Measurements from ENCODE around the gene ZNF559. TPM values are rescaled to one million over a fixed set of nuclear protein-coding genes. Genes with fewer than 3 reads are reported as not detected.

ZNF559 gene
- total and polyA plus RNA-seq, 8 donors: 3.2 to 19.4 (median 6.8) TPM

DNA sequence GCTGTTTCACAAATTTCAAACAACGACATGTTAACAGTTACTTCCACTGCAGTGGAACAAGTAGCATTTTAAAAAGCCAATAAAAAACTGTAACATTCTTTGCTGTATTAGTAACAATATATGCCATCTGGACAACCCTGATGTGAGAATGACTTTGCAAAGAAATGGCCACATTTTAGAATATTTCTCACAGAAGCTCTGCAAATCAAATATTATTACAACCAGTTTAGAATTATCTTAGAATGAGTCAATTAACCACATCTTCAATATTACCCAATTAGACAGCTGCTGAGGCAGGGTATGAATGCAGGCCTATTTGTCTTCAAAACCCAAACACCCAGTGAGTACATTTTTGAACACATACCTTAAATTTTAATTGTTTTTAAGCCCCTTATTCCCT is 17.5 kb upstream of the ZNF559 start:
- no peak for DNase-seq
- intact Hi-C loops (cut with DNase I): no loop called here
- FAIRE-seq: no peak
- WGBS, 2 donors: 96 to 97% methylated on average over 1 of the region's 1 CpG
- Histone ChIP-seq H3K27ac (no peak overlapping the region), H3K9me3 (no peaks in the 10 kb centered on the region), H3K27me3 (no peaks in the 10 kb centered on the region), H3K4me1 (peaks cover 4 to 11% (median 6%) of the 10 kb centered on the region in 3 donors), H3K4me3 (no peak overlapping the region), H3K36me3 (peaks cover 0 to 17% (median 9%) of the 10 kb centered on the region in 3 donors)
- ATAC-seq: no peak
- TF ChIP-seq, protein P1, sequence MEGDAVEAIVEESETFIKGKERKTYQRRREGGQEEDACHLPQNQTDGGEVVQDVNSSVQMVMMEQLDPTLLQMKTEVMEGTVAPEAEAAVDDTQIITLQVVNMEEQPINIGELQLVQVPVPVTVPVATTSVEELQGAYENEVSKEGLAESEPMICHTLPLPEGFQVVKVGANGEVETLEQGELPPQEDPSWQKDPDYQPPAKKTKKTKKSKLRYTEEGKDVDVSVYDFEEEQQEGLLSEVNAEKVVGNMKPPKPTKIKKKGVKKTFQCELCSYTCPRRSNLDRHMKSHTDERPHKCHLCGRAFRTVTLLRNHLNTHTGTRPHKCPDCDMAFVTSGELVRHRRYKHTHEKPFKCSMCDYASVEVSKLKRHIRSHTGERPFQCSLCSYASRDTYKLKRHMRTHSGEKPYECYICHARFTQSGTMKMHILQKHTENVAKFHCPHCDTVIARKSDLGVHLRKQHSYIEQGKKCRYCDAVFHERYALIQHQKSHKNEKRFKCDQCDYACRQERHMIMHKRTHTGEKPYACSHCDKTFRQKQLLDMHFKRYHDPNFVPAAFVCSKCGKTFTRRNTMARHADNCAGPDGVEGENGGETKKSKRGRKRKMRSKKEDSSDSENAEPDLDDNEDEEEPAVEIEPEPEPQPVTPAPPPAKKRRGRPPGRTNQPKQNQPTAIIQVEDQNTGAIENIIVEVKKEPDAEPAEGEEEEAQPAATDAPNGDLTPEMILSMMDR (IDR thresholded peaks at IDR 0.05): no peak

DNA sequence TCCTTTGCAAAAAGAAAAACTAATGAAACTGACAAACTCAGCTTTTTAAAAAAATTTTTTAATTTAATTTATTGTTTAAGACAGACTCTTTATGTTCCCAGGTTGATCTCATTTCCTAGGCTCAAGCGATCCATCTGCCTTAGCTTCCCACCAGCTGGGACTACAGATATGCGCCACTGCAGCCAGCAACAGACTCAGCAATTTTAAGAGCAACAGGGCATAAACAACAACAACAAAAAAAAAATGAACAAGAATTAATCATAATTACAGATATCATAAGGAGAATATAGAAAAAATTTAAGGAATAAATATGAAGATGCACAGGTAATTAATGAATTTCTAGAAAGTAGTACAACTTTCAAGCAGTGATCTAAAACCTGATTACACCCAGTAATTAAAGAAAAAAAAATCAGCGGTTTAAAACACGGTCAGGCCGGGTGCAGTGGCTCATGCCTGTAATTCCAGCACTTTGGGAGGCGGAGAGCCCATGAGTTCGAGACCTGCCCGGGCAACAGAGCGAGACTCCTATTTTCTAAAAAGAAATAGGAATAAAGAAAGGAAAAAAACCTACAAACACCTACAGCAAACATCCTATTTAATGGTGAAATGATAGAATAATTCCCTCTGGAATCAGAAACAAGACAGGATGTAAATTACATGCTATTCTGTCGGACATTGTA is 15.7 kb upstream of the ZNF559 start:
- intact Hi-C loops (cut with DNase I): no loop called here
- H3K36me3 ChIP-seq: peaks cover 0 to 8% (median 5%) of the 10 kb centered on the region in 3 donors
- ATAC-seq (no peak), DNase-seq (no peak), FAIRE-seq (no peak)
- H3K9me3 ChIP-seq: no peaks in the 10 kb centered on the region
- peaks cover 4 to 11% (median 6%) of the 10 kb centered on the region in 3 donors for H3K4me1 ChIP-seq
- TF ChIP-seq, protein P1 (IDR thresholded peaks at IDR 0.05): no peak
- WGBS, 2 donors: 76 to 77% methylated on average over 10 of the region's 10 CpGs
- no peak overlapping the region for H3K27ac ChIP-seq
- no peaks in the 10 kb centered on the region for H3K27me3 ChIP-seq
- peak overlapping the region in 1 of 4 donors; percentile 90 for H3K4me3 ChIP-seq

DNA sequence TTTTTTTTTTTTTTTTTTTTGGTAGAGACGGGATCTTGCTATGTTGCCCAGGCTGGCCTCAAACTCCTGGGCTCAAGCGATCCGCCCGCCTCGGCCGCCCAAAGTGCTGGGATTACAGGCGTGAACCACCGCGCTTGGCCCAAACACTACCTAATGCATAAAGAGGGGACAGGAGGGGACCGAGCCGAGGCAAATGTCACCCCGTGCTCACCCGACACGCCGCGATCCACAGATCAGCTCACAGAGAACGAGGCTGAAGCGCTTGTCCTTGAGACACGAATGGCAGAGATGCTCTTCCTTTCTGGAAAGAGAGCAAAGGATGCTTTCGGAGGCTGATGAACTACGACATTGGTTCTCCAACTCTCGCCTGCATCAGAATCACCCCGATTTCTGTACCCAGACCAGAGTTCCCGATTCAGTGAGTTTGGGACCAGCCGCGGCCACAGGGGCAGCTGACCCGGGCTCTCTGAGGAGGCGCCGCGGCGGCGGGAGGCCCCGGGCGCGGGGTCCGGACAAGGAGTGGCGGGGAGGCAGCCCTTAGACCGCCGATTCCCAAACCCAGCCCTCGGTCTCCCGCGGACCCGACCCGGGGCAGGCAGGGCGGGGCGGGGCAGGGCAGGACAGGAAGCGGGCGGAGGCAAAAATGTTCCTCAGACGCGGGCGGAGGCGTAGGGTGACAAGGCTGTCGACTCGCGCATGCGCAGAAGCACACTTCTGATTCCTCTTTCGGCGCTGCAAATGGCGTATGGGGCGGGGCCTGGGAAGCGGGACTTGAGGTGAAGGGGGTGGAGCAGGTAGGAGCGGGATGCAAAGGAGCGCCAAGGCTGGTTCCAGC is 14.6 kb upstream of the ZNF559 start, which contains the start of gene ZNF699:
ZNF699 (minus strand) TSS at position 700 of the 835 bp plus-strand sequence. CDS start 4,719 bp downstream, outside the sequence.
- WGBS, 2 donors: 1% methylated on average over 54 to 63 of the region's 63 CpGs

DNA sequence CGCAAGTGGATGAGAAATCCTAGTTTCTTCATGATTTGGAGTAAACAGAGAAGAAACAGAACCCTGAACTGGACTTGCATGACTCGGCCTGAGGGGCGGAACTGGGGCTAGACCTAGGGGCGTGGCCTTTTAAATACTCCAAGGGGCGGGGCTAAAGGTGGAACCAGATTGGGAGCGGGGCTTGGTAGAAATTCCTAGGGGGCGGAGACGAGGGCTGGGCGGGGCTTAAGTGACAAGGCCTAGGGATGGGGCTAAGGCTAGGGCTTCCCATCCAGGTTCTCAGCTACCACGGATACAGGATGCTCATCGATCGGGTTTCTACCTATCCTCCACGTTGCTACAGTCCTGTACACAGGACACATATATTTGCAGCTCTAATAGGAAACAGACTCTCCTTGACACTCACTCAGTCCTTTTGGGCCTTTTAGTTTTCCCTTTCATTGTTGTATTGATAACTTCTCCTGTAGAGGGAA is 14.0 kb upstream of the ZNF559 start:
- ATAC-seq (peak; percentile 68 to 89 (median 82)), FAIRE-seq (no peak), DNase-seq (peak in 3 of 6 donors; percentile 72 to 87 (median 85))
- WGBS, 2 donors: 7% methylated on average over 13 of the region's 13 CpGs
- Histone ChIP-seq H3K36me3 (peaks cover 0 to under 1% (median 0%) of the 10 kb centered on the region in 3 donors), H3K9me3 (no peaks in the 10 kb centered on the region), H3K27ac (peak overlapping the region; percentile 84 to 90 (median 84)), H3K4me3 (peak overlapping the region; percentile 65 to 90 (median 72)), H3K27me3 (no peaks in the 10 kb centered on the region), H3K4me1 (peaks cover 4 to 11% (median 6%) of the 10 kb centered on the region in 3 donors)
- TF ChIP-seq, protein P1 (IDR thresholded peaks at IDR 0.05): no peak
- intact Hi-C loops (cut with DNase I): no loop called here

More for the DNA sequence above, 14.6 kb upstream of the ZNF559 start, which contains the start of gene ZNF699:
- intact Hi-C loops (cut with DNase I): no loop called here
- DNase-seq (peak; percentile 94 to 99 (median 97)), FAIRE-seq (no peak), ATAC-seq (peak; percentile 95 to 99 (median 98))
- Histone ChIP-seq H3K4me3 (peak within 1 kb of the TSS; percentile 65 to 90 (median 72)), H3K36me3 (peaks cover 0 to 7% (median 2%) of the 10 kb centered on the region in 3 donors), H3K9me3 (no peaks in the 10 kb centered on the region), H3K27me3 (no peaks in the 10 kb centered on the region), H3K4me1 (peaks cover 4 to 11% (median 6%) of the 10 kb centered on the region in 3 donors), H3K27ac (peak within 1 kb of the TSS; percentile 84 to 90 (median 84))
- TF ChIP-seq, protein P1 (IDR thresholded peaks at IDR 0.05): no peak
